ENCODE measurements around the gene WWOX.

WWOX gene

DNA sequence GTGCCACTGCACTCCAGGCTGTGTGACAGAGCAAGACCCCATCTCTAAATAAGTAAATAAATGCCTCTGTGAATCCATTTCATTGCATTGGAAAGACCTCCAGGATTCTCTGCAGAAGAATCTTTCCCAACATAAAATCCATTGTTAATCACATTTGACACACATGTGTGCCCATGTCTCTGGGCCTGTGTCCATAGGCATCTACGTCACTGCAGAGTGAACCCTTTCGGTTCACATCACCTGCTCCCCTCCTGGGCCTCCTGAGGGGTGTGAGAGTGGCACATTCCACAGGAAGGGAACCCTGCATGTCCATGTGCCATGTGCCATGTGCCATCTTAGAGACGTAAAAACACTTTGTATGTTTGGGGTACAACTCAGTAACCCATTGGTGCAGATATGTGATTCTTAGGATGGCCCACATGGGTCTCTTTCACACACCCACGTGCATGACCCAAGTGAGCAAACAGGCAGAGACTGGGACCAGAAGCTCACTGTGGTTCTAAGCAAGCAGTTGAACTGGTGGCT, 1073.6 kb downstream of the WWOX start:
- DNase-seq (ENCODE audit: low read depth in 1 of 2, low spot score in 1 of 2) = no peak

DNA sequence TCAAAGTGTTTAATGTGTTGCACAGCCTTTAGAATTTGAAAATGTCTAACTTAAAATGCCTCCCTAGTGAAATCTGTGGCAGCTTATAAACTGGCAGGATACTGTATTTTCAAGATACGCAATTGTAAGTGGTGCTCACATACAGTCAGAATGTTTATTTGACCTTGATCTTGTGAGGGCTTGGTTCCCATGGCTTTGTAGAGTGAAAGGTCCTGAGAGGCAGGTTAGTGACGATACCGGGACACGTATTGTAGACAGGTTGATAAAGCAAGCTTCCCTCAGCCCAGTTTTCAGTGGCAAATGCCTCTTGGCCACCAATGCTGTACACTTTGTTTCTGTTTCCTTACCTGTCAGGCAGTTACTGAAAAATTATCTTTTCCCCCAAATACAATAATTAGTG, 1074.5 kb downstream of the WWOX start:
- DNase-seq (ENCODE audit: low read depth in 1 of 2, low spot score in 1 of 2) = no peak

DNA sequence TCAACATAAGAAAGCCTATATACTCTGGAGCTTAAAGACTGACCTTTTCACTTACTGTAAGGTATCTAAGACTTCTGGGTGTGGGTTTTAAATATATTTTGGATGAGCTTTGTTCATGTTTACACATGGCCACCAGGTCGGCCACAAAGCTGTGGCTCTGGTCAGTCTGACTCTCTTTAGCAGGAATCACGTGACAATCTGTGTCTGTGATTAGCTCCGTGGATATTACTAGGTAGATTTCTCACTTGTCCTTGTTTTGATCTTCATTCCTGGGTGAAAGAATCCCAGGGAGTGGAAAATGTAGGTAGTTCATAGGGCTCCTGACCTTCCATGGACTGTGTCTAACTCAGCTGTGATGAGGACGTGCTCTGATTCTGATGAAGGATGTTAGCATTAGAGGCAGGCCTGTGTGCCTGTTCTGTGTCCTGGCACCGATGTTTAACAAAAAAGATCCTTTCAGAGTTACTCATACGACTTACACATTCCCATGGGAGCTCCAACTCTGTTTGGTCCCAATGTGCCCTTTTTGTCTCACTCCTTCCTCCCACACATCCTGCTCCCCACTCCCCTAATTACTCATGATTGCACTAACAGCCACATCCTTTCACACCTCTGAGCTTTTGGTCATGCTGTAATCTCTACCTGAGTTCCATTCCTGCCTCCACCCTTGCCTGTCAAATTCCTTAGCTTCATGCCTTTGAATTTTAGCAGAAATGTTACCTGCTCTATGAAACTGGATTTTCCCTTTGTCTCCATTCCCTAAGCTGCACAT, 1076.0 kb downstream of the WWOX start:
- DNase-seq (ENCODE audit: low read depth in 1 of 2, low spot score in 1 of 2) = no peak

DNA sequence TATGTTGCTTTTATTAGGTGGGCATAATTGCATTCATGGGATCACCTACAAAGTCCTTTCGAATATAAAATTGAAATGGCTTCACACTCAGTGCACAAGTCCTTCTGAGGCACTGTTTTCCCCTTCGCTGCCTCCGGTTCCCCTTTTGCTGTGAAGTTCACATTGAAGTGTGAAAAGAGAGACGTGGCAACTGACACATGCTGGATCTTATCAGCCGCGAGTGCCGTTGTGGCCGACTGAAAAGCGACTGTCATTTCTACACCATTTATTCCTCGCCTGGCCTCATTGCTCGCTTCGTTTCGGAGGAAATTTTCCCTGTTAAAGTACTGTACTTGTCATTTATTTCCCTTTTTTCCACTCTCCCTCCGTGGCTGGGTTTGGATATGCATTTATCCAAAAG, 1077.6 kb downstream of the WWOX start:
- no peak for DNase-seq (ENCODE audit: low read depth in 1 of 2, low spot score in 1 of 2)

DNA sequence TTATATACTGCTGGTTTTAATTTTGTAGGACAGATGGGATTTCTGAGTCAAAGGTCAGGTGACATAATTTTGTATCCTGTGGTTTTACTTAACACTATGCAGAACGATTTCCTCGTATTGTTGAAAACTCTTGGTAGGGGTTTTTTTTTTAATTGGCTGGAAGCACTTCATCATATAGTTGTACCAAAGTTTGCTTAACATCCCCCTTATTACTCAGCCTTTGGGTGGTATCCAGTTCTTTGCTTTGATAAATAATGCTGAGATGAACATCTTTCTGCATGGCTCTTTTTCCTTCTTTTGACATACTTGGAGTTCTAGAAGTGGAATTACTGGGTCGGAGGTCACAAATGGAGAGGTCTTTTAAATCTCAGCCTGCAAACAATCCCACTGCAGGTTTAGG, 1082.0 kb downstream of the WWOX start:
- DNase-seq (ENCODE audit: low read depth in 1 of 2, low spot score in 1 of 2) = no peak

DNA sequence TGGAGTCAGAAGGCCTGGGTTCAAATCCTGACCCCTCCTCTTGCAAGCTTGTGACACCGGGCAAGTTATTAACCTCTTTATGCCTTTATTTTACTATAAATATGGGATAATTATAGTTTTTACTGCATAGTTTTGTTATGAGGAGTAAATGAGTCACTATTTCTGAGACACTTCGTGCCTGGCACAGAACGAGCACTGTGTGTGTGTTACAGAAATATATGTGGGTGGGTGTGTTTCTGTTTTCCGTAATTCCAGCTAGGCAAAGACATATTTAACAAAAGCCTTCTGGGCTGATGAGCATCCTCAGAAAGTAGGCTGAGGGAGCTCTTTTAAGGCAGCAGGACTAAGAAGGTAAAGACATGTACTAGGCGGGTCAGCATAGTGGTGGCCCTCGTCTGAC, 1083.2 kb downstream of the WWOX start:
- DNase-seq (ENCODE audit: low read depth in 1 of 2, low spot score in 1 of 2) = no peak

DNA sequence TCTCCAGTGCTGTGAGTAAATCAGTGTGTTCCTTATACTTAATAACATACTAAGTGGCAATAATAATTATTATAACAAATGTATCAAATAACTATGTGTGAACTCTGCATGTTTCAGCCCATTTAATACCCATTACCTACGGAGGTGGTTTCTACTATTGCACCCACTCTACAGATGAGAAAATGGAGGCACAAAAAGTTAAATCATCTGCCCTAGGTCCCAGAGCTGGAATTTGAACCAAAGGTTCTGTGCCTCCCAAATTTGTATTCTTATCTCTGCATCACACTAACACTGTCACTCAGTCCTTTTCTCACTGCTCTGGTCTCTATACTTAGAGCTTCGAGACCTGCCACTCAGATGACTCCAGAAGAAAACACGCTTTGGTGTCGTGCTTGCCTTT, 1084.1 kb downstream of the WWOX start:
- no peak for DNase-seq (ENCODE audit: low read depth in 1 of 2, low spot score in 1 of 2)

DNA sequence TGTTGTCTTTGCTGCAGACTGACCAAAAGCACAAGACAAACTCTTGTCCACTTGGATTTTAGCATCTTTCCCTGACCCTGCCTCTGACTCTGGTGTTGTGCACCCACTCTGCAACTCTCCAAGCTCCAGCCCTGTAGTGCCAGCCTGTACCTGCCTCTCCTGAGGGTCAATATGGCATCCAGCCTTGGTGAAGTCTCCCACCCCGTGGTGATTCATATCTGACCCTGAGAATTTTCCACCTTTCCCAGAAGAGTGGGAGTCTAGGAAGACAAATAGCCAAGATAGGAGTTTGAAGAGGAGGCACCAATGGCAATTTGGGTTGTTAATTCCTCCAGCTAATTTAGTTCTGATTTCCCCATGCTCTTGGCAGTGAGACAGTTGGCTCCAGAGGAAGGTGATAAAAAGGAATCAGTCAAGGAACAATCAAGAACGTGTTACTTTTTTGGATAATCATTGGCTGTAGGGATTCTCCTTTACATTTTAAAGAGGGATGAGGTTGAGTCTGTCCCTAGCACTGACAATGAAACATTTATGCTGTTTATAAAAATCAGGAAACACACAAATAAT, 1085.1 kb downstream of the WWOX start:
- no peak for DNase-seq (ENCODE audit: low read depth in 1 of 2, low spot score in 1 of 2)

DNA sequence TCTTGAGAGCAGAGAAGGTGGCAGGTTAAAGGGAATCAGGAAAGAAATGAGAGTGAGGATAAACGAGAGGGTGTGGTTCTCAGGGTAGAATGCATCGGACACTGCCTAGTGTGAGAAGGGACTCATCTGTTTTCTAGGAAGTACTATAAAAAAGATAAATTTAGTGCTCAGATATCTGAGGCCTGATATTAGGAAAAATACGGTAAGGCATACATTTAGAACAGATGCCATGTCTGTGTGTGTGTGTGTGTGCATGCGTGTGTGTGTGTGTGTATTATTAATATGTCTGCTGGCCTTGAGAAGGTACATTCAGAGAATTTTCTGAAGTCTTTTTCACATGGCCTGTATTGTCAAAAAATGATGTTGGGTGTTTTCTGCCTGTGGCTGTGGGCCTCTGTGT, 1086.3 kb downstream of the WWOX start:
- DNase-seq (ENCODE audit: low read depth in 1 of 2, low spot score in 1 of 2) = no peak

DNA sequence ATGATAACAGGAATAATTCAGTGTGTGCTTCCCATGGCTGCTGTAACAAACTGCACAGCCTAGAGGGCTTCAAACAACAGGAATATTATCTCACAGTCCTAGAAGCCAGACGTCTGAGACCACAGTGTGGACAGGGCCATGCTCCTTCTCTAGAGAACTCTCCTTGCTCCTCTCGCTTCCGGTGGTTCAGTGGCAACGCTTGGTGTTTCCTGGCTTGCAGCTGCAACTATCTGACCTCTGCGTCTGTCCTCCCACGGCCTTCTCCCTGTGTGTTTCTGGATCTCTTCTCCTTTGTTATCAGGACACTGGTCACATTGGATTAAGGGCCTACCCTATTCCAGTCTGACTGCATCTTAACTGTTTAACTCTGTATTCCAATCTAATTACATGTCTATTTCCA, 1086.7 kb downstream of the WWOX start:
- no peak for DNase-seq (ENCODE audit: low read depth in 1 of 2, low spot score in 1 of 2)

DNA sequence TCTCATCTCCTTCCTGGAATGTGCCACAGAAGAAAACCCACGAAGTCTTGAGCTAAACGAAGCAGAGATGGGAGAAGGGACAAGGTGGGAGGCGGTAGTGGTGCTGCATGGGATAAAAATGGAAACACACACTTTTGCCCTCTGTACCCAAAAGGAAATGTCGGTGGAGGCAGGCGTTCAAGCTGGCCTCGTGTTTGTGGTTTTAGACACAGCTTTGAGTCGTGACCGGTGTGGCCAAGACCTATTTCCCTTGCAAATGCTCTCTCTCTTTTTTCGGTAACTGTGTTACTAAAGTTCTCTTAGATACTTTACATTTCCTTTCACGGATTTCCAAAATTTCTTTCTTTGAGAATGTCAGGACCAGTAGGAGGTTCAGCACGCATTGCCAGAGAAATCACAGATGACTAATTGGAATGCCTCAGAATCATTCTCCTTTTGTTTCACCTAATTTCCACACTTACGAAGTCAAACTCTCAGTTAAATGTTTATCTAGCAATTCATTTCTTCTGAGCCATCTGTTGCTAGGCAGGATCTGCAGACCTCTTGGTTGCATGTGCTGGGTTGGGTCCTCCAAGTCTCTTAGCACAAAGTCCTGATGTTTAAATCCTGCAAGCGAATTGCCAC, 1088.8 kb downstream of the WWOX start:
- DNase-seq (ENCODE audit: low read depth in 1 of 2, low spot score in 1 of 2) = no peak

DNA sequence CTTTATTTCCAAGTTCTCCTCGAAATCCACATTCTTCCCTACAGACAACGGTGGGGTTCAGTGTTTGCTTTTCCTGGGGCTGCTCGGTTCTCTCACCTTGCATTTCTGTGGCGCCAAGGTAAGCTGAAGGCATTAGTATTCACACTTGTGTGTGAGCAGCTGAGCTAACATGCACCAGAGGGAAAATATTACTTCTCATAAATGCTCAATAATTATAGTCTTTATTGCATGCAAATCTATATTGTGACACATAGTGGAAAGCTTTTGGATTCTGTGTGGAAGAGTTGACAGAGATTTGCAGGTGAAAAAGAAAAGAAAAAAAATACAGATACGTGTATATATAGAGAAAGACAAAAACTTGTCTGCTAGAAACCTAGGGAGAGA, 1089.3 kb downstream of the WWOX start:
- DNase-seq (ENCODE audit: low read depth in 1 of 2, low spot score in 1 of 2) = no peak

DNA sequence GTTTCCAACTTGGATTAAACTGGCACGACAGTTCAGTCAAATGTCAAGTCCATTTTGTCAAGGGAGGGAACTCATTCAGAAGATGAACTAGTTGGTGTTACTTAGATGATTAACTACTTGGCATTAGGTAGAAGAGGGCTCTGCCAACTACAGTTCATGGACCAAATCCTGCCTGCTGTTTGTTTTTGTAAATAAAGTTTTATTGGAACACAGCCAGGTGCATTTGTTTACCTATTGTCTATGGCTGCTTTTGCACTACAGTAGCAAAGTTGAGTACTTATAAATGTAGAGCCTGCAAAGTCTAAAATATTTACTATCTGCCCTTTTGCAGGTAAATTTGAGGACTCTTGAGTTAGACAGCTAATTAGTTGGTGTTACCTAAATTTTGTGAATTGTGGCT, 1091.1 kb downstream of the WWOX start:
- no peak for DNase-seq (ENCODE audit: low read depth in 1 of 2, low spot score in 1 of 2)

DNA sequence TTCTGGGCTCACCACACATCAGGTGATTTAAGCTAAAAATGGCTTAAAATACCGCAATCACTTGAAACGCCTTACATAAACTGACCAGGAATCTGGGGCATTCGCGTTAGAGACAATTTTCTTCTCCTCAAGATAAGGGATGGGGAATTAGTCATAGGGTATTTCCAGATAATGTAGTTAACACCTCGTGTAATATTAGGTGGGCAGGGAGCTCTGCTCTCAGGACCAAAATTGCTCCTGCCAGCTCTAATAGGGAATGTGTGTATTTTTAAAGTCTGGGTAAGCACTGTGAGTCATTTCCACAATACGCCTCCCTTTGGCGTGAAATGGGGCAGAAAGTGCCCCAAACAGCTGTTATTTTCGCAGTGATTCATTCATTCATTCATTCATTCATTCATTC, 1092.5 kb downstream of the WWOX start:
- DNase-seq (ENCODE audit: low read depth in 1 of 2, low spot score in 1 of 2) = no peak

DNA sequence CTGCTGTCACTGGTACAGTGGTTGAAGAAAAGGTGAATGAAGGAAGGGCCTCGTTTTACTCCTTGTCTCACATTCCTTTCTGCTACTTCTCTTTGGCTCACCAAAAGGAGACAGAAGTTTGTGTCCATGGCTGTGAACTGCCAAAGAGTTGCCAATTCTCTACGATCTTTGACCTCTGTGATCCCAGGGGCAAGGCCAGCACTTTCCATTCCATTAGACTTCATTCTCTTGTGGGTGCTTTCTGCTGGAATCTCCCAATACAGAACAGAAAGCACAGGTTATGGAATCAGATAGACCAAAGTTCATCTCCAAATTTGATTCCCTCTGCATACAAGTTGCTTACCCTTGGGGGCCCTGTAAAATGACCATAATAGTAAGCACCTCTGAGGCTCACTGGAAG, 1093.5 kb downstream of the WWOX start:
- DNase-seq (ENCODE audit: low read depth in 1 of 2, low spot score in 1 of 2) = no peak

DNA sequence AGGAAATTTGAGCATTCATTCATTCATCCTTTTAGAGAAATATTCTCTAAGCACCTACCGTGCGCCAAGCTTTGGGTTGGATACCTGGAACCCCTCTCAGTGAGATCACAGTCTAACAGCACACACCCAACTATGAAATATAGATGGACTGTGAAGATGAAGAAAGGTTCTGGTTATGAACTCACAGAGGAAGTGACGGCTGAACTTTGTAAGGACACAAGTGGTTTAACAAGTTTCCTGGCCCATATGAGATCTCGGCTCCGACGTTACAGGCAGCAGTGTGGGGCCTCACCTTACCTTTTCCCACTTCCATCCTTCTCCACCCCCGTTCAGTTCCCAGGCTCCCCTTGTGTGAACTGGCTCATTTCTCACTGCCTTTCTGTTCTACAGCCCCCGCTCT, 1094.8 kb downstream of the WWOX start:
- DNase-seq (ENCODE audit: low read depth in 1 of 2, low spot score in 1 of 2) = no peak

DNA sequence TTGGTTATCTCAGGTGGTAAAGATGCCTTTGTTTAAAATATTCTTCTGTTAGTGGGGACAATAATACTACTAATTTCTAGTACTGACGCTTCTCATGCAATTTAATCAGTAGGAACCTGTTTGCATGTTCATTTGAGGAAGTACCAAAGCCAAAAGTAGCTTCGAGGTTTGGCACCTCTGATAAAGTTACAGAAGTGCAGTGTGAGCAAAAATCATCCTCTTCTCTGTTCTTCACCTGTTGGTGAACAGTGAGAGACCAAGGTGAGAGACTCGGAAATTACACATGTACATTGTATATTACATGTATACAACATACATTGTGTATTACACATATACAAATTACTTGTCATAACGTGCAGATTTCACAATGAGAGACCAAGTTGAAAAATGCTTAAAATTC, 1096.5 kb downstream of the WWOX start:
- DNase-seq (ENCODE audit: low read depth in 1 of 2, low spot score in 1 of 2) = no peak

DNA sequence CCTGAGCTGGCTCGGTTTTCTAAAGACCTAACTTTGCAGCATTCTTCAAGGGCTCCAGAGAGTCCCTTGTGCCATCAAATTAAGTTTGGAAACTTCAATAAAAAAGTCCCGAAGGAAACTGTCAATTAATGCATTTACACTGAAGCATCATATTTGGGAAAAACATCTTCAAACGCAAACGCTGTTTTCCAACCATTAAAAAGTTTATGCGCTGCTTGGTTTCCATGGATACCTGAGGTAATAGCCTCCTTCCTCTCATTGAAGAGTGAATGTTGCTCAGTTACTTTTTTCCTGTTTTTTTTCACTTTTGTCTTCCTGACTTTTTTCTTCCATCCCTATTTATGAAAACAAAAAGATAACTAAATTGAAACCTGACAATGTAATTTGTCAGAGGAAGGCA, 1102.0 kb downstream of the WWOX start:
- no peak for DNase-seq (ENCODE audit: low read depth in 1 of 2, low spot score in 1 of 2)

DNA sequence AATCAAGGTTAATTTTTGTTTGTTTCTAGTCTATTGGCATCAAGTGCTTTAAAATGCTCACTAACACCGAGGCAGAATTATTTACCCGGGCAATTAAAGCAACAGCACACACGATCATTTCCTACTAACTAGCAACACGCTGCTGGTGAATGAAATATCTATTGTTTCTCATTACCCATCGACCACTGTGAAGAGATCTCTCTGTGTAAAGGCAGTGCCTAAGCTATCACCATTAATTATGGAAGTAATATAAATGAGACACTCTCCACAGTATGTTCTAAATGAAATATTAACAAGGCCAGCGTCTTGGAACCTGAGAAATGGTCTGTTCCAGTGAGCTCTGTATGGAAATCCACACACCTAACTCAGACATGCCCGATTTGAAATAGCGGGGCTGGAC, 1103.5 kb downstream of the WWOX start:
- DNase-seq (ENCODE audit: low read depth in 1 of 2, low spot score in 1 of 2) = no peak

DNA sequence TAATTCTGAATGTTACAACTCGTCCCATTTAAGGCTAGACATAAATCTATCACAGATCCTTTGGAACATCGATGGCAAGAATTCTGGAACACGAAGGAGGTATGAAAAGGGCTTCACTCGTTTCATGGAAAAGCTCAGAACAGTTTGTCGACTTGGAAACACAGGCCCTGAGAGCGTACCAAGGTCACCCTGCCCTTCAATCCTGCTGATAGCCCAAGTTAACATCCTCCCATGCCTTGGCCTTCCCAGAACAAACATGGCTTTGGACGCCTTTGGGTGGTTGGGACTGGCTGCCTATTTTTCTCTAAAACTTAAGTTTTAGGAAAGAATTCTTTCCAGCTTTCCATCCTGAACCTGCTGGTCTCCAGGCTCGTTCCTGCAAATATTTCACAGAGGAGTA, 1105.0 kb downstream of the WWOX start:
- DNase-seq (ENCODE audit: low read depth in 1 of 2, low spot score in 1 of 2) = no peak

DNA sequence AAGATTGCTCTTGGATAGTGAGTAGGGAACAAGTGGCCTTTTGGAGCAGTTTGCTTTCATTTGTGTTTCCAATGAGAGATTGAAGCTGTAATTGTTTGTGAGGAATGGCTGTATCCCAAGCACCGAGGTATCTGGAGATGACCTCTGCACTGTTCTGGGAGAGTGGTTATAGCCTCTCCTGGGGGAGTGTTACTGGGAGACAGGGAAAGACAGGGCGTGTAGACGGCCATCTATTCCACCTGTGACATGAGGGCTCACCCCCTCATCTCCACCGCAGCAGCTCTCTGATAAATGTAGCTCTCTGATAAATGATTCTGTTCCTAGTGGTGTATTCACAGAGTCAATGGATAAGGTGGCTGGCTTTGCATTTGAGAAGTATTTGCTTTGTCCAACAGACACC, 1107.4 kb downstream of the WWOX start:
- no peak for DNase-seq (ENCODE audit: low read depth in 1 of 2, low spot score in 1 of 2)

DNA sequence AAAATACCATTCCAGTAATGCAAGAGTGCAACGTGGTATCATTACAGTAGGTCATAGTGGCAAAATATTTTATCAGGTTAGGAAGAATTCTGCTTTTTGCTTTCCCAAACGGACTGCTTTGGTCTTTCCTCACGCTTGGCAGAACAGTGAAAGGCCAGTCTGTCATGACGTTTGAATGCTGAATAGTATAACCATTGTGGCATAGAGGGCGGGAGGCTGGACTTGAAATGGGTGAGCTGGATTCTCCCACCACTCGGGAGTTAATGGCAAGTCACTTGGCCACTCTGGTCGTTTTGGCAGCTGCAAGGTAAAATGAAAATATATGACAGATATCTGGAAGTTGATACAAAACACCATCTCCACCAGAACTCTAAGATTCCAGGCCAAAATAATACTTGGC, 1109.9 kb downstream of the WWOX start:
- DNase-seq (ENCODE audit: low read depth in 1 of 2, low spot score in 1 of 2) = no peak

DNA sequence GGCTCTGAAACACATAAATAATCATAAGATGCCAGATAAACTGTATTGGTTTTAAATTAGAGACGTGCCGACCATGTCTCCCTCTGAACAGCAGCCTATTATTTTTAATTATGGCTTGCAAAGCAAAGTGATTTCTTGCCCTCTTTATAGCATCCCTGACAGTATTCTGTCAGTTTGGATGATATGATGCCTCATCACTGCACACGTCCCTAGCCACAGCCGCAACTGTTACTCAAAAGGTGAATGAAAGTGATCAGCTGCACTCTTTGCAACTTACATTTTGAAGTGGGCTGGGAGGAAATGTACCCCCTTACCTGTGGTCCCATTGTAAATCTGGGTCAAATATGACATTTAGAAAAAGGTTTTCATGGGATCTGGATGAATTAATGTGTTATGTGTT, 1111.2 kb downstream of the WWOX start:
- no peak for DNase-seq (ENCODE audit: low read depth in 1 of 2, low spot score in 1 of 2)

Data from activated T-helper 1 cell treated with anti-CD3 and anti-CD28 coated beads, Interleukin-2, amount 50 U/mL, for 16 hours (primary cell).